HCT116 (cell line): ENCODE data around the gene FGF3. TPM values are rescaled to one million over a fixed set of nuclear protein-coding genes. Genes with fewer than 3 reads are reported as not detected.

Experiments
- ATAC-seq: fragments of 200-7000 bp; cut with Tn5 transposase; 2 replicates; pipeline ENCODE4 v1.9.1; 2020; ENCODE audit warnings: mild to moderate bottlenecking, moderate library complexity
- BruUV-seq: library from RNA; stranded (reverse); fragments of 400-500 nt; replicated peaks from 2 replicates; lab custom pipeline; 2021; lab: Mats Ljungman, UMichigan
- CTCF ChIA-PET: fragments of 300-600 bp; sonication (Branson Sonifier 250); formaldehyde crosslinking; loops from one replicate; lab custom pipeline; 2021; ENCODE audit warnings: antibody characterized with exemption; lab: Charles Lee
- POLR2A ChIA-PET: fragments of 300-600, 350-600 bp; sonication (Branson Sonifier 250); formaldehyde crosslinking; loops from one replicate; lab custom pipeline; 2021; ENCODE audit warnings: antibody characterized with exemption; lab: Charles Lee
- RAD21 ChIA-PET, 2 experiments: fragments of 300-600 bp; sonication (Branson Sonifier 250); formaldehyde crosslinking; loops; one replicate each; lab custom pipeline; 2023; ENCODE audit warnings: low total read pairs in 2 of 2; ENCODE audit not compliant: uncharacterized antibody in 2 of 2, unreplicated experiment in 2 of 2, low non-redundant PET in 1 of 2; lab: Charles Lee
- DNase-seq: peaks from one replicate; pipeline ENCODE4 v3.0.0-alpha.2; 2010; ENCODE audit warnings: low read depth, low spot score
- H2AFZ ChIP-seq: fragments of 200-600 bp; shearing (Covaris generic), sonication (generic); 2 replicates; pipeline ENCODE4 v1.6.1; 2017; ENCODE audit warnings: low read depth, mixed run types, mixed read lengths, antibody characterized with exemption, low read length; ENCODE audit not compliant: poor library complexity, severe bottlenecking
- H3K27ac ChIP-seq: 2 replicates; pipeline ENCODE4 v1.5.1; 2012; ENCODE audit warnings: low read depth, low read length
- H3K27me3 ChIP-seq: fragments of 200-600 bp; sonication (generic); 2 replicates; pipeline ENCODE4 v1.6.1; 2016; ENCODE audit warnings: mixed run types, low read length, mixed read lengths; ENCODE audit not compliant: insufficient read depth
- H3K36me3 ChIP-seq, 2 experiments: fragments of 200-500 bp in 1 of 2; fragments of 200-600 bp in 1 of 2; sonication (Bioruptor generic) in 1 of 2; sonication (generic) in 1 of 2; 2 replicates each; pipeline versions ENCODE4 v1.5.1 to v1.6.1; 2014 to 2016; ENCODE audit warnings: low read length in 2 of 2, inconsistent platforms in 1 of 2, mixed read lengths in 1 of 2, mixed run types in 1 of 2; ENCODE audit not compliant: insufficient read depth in 2 of 2, control insufficient read depth in 1 of 2
- H3K4me1 ChIP-seq, 2 experiments: fragments of 200-600 bp in 1 of 2; sonication (generic) in 1 of 2; 2 replicates each; pipeline versions ENCODE4 v1.5.1 to v1.6.1; 2012 to 2017; ENCODE audit warnings: low read length in 2 of 2, inconsistent platforms in 1 of 2, mild to moderate bottlenecking in 1 of 2, mixed read lengths in 1 of 2, mixed run types in 1 of 2, moderate library complexity in 1 of 2; ENCODE audit not compliant: insufficient read depth in 2 of 2, control insufficient read depth in 1 of 2
- H3K4me2 ChIP-seq: fragments of 200-600 bp; sonication (generic); 2 replicates; pipeline ENCODE4 v1.6.1; 2017; ENCODE audit warnings: mixed run types, low read length, mixed read lengths
- H3K4me3 ChIP-seq, 2 experiments: fragments of 200-600 bp in 1 of 2; sonication (generic) in 1 of 2; replicated peaks in 1 of 2; 2 replicates each; pipeline ENCODE4 v1.5.1; 2011 to 2016; ENCODE audit warnings: low read length in 2 of 2, control low read depth in 1 of 2, low read depth in 1 of 2, mild to moderate bottlenecking in 1 of 2, mixed read lengths in 1 of 2, mixed run types in 1 of 2
- H3K79me2 ChIP-seq: fragments of 200-600 bp; sonication (generic); 2 replicates; pipeline ENCODE4 v1.6.1; 2017; ENCODE audit warnings: mild to moderate bottlenecking, mixed run types, low read length, moderate library complexity, mixed read lengths; ENCODE audit not compliant: insufficient read depth
- H3K9ac ChIP-seq: fragments of 200-600 bp; sonication (generic); 2 replicates; pipeline ENCODE4 v1.6.1; 2016; ENCODE audit warnings: low read length, mixed read lengths
- H3K9me2 ChIP-seq: fragments of 200-600 bp; sonication (generic), shearing (Covaris generic); 2 replicates; pipeline ENCODE4 v1.6.1; 2017; ENCODE audit warnings: mixed run types, mild to moderate bottlenecking, moderate library complexity; ENCODE audit not compliant: insufficient read depth
- H3K9me3 ChIP-seq, 2 experiments: fragments of 200-500 bp in 1 of 2; fragments of 200-600 bp in 1 of 2; sonication (Bioruptor generic) in 1 of 2; sonication (generic) in 1 of 2; 2 replicates each; pipeline ENCODE4 v1.6.1; 2014 to 2017; ENCODE audit warnings: low read length in 2 of 2, mixed read lengths in 2 of 2, inconsistent platforms in 1 of 2, low read depth in 1 of 2, mild to moderate bottlenecking in 1 of 2, mixed run types in 1 of 2, moderate library complexity in 1 of 2; ENCODE audit not compliant: control insufficient read depth in 1 of 2, insufficient read depth in 1 of 2
- H4K20me1 ChIP-seq: fragments of 200-600 bp; sonication (generic), shearing (Covaris generic); 2 replicates; pipeline ENCODE4 v1.6.1; 2017; ENCODE audit warnings: mixed run types, mild to moderate bottlenecking, moderate library complexity; ENCODE audit not compliant: insufficient read depth
- CEBPB ChIP-seq: IDR thresholded peaks from 2 replicates; pipeline ENCODE4 v1.6.1; 2012; ENCODE audit warnings: low read depth
- CTCF ChIP-seq, 3 experiments: fragments of 200-600 bp in 1 of 3; sonication (generic) in 1 of 3; IDR thresholded peaks in 2 of 3; conservative IDR thresholded peaks in 1 of 3; 2 replicates each; pipeline ENCODE4 v1.5.1; 2012 to 2017; ENCODE audit warnings: low read depth in 2 of 3, low read length in 2 of 3, antibody characterized with exemption in 1 of 3, borderline replicate concordance in 1 of 3, control low read depth in 1 of 3, mild to moderate bottlenecking in 1 of 3, mixed read lengths in 1 of 3, mixed run types in 1 of 3, moderate library complexity in 1 of 3; ENCODE audit not compliant: insufficient read depth in 1 of 3
- ELF1 ChIP-seq: IDR thresholded peaks from 2 replicates; pipeline ENCODE4 v1.6.1; 2012; ENCODE audit warnings: low read depth, borderline replicate concordance
- EZH2 ChIP-seq: fragments of 200-600 bp; sonication (generic); IDR thresholded peaks from 2 replicates; pipeline ENCODE4 v1.6.1; 2017; ENCODE audit warnings: antibody characterized with exemption, mixed run types
- EZH2phosphoT487 ChIP-seq: fragments of 200-600 bp; IDR thresholded peaks from 2 replicates; pipeline ENCODE4 v1.6.1; 2018; ENCODE audit warnings: antibody characterized with exemption, borderline replicate concordance
- JUND ChIP-seq: IDR thresholded peaks from 2 replicates; pipeline ENCODE4 v1.6.1; 2012
- SP1 ChIP-seq: IDR thresholded peaks from 2 replicates; pipeline ENCODE4 v1.6.1; 2012; ENCODE audit warnings: low read depth
- SRF ChIP-seq: IDR thresholded peaks from 2 replicates; pipeline ENCODE4 v1.6.1; 2012; ENCODE audit warnings: low read depth
- ZFX ChIP-seq: fragments of 450-650 bp; IDR thresholded peaks from 2 replicates; pipeline ENCODE4 v1.6.1; 2017
- ZNF274 ChIP-seq: fragments of 200-500 bp; sonication (Bioruptor generic); IDR thresholded peaks from 2 replicates; pipeline ENCODE4 v1.6.1; 2014; ENCODE audit warnings: mild to moderate bottlenecking, low read depth, low read length, inconsistent platforms
- intact Hi-C: fragments of 100-400 bp; cut with micrococcal nuclease; formaldehyde crosslinking; loops from 2 replicates; pipeline ENCODE4 v1.10.0; 2022
- total RNA-seq: library from RNA; stranded (reverse); gene quantifications from one replicate; pipeline ENCODE4 v1.2.1, GENCODE V29; 2021; ENCODE audit not compliant: unreplicated experiment
- TF ChIP-seq, protein P1 (sequence below): IDR thresholded peaks from 2 replicates; pipeline ENCODE4 v1.6.1; 2012

FGF3 gene
- total RNA-seq, 1 experiment from 2014 or later = not detected

GRCh38 chr11:69787906-69788305, 31.3 kb downstream of the FGF3 start:
- no peaks in the 10 kb centered on the region for H3K36me3 ChIP-seq
- TF ChIP-seq ZNF274 (no peak), SRF (no peak), JUND (no peak), EZH2phosphoT487 (no peak), ELF1 (no peak), ZFX (no peak), CTCF (IDR thresholded peaks at IDR 0.05 in 2 of 3, conservative IDR thresholded peaks at IDR 0.05 in 1 of 3; ENCODE audit: borderline replicate concordance in 1 of 3, insufficient read depth in 1 of 3, low read depth in 2 of 3, low read length in 2 of 3) (no peak), CEBPB (no peak), SP1 (no peak), EZH2 (no peak)
- TF ChIP-seq, protein P1, sequence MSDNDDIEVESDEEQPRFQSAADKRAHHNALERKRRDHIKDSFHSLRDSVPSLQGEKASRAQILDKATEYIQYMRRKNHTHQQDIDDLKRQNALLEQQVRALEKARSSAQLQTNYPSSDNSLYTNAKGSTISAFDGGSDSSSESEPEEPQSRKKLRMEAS = no peak
- no peak overlapping the region for H3K4me2 ChIP-seq
- no peaks in the 10 kb centered on the region for H3K9me3 ChIP-seq
- no peak overlapping the region for H3K27ac ChIP-seq
- DNase-seq (no peak), ATAC-seq (no peak)
- ChIA-PET POLR2A (no interaction called here), RAD21 (interaction anchor here in 1 of 2 experiments (0.6 kb wide), 1 partner anchor 9 kb away, joined by 3 read pairs; no protein-coding TSS in a partner anchor), CTCF (no interaction called here)
- H3K9ac ChIP-seq = no peak overlapping the region
- H3K79me2 ChIP-seq = no peaks in the 10 kb centered on the region
- intact Hi-C loops = no loop called here
- H3K9me2 ChIP-seq = no peaks in the 10 kb centered on the region
- no peaks in the 10 kb centered on the region for H3K27me3 ChIP-seq
- H4K20me1 ChIP-seq = no peaks in the 10 kb centered on the region
- peaks cover 2 to 15% of the 10 kb centered on the region in 2 experiments for H3K4me1 ChIP-seq
- no peak overlapping the region for H2AFZ ChIP-seq
- BruUV-seq = no TSS peak
- no peak overlapping the region for H3K4me3 ChIP-seq
